ENCODE measurements around the gene CSF3R. TPM values are rescaled to one million over a fixed set of nuclear protein-coding genes. Genes with fewer than 3 reads are reported as not detected.

The CSF3R gene
- total RNA-seq, 2 donors from 2014 or later: 3.4 to 9.3 TPM

DNA sequence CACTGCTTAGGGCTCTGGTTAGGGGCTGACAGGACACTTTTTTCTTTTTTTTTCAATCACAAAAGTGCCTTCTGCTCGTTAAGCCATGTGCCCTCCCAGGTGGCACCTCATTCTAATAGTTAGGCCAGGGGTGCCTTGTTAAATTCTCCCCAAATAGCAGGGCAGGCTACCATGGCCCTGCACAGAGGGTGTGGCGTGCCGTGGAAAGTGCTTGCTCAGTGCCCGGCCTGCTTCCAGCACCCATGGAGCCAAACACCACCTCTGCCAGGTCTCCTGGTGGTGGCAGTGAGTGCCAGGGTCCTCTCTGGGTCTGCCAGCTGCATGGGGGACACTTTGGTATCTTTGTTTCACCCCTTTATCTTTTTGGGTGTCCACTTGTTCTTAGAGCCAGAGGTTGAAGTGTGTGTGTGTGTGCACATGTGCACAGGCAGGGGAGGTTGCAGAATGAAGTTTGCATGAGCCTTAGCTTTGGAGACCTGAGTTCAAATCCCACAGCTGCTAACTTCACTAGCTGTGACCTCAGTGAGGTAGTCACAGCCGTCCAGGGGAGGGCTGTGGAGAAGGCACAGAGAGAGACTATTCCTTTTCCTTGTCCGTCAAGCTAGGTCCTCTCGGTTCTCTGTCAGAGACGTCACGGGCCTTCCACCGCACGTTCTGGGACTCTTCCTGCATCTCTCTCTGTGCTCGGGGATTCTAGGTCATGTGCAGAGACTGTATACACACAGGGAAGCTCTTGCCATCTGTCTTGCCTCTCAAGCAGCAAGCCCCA, 39.9 kb upstream of the CSF3R start:
- no peak overlapping the region for H3K27ac ChIP-seq
- no peaks in the 10 kb centered on the region for H3K9me3 ChIP-seq
- no peaks in the 10 kb centered on the region for H3K27me3 ChIP-seq
- TF ChIP-seq, protein P1, sequence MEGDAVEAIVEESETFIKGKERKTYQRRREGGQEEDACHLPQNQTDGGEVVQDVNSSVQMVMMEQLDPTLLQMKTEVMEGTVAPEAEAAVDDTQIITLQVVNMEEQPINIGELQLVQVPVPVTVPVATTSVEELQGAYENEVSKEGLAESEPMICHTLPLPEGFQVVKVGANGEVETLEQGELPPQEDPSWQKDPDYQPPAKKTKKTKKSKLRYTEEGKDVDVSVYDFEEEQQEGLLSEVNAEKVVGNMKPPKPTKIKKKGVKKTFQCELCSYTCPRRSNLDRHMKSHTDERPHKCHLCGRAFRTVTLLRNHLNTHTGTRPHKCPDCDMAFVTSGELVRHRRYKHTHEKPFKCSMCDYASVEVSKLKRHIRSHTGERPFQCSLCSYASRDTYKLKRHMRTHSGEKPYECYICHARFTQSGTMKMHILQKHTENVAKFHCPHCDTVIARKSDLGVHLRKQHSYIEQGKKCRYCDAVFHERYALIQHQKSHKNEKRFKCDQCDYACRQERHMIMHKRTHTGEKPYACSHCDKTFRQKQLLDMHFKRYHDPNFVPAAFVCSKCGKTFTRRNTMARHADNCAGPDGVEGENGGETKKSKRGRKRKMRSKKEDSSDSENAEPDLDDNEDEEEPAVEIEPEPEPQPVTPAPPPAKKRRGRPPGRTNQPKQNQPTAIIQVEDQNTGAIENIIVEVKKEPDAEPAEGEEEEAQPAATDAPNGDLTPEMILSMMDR (IDR thresholded peaks at IDR 0.05): no peak
- H3K4me3 ChIP-seq: no peak overlapping the region
- H3K36me3 ChIP-seq: no peaks in the 10 kb centered on the region
- no peaks in the 10 kb centered on the region for H3K4me1 ChIP-seq
- DNase-seq (ENCODE audit: low spot score): no peak

DNA sequence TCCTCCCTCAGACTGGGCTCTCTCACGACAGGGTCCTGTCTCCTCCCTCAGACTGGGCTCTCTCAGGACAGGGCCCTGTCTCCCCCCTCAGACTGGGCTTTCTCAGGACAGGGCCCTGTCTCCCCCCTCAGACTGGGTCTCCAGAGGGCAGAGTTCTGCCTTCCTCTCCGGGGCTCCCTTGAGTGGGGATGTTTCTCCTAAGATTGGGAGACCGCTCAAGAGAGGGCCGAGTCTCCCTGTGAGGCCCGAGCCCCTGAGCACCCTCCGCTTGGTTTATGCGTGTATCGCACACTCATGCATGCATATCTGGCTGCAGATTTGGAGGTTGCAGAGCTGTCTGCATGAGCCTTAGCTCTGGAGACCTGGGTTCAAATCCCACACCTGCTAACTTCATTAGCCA, 39.3 kb upstream of the CSF3R start:
- DNase-seq (ENCODE audit: low spot score): no peak
- Histone ChIP-seq H3K27ac (no peak overlapping the region), H3K9me3 (no peaks in the 10 kb centered on the region), H3K4me1 (no peaks in the 10 kb centered on the region), H3K4me3 (no peak overlapping the region), H3K36me3 (no peaks in the 10 kb centered on the region), H3K27me3 (no peaks in the 10 kb centered on the region)
- TF ChIP-seq, protein P1 (IDR thresholded peaks at IDR 0.05): no peak

DNA sequence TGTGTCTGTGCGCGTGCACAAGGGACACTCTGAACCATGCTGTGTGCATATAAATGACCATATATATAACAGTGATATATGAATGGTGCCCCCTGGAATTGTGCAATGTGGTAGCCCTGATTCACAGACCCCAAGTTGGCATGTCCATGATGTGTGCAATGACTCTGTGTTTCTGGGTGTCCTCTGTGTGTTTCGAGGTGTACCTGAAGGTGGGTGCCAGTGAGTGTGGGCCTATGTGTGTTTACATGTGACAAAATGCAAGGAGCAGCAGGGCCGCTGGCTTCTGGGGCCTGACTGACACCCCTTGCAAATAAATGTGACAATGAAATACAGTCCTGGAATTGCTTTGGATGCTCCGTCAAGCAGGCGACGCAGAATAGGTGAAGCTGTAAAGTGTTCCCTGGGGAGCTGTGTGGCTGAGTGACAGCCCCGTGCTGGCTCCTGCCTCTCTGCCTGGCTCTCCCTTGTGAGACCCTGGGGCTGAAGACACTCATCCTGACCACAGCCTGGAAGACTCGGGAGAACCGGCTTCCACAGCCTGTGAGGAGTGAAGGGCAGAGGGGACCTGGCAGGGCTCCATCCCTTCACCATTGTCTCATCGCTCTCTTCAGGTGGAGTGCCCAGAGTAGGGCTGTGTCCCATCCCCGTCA, 38.2 kb upstream of the CSF3R start:
- H3K4me1 ChIP-seq: no peaks in the 10 kb centered on the region
- DNase-seq (ENCODE audit: low spot score): no peak

DNA sequence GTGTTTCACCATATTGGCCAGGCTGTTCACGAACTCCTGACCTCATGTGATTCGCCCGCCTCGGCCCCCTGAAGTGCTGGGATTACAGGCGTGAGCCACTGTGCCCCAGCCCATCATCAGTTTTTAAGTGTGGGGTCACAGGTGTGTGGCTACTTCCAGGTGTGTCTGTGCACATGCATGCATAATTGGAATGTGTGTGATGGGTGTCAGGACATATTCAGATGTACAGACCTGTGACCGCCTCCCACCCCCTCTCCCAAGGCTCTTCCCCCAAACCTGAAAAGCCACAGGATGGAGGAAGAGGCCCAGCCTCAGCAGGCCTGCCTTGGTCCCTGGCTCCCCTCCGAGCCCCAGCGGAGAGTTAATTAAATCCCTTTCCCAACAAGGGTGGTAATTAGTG, 37.3 kb upstream of the CSF3R start:
- no peaks in the 10 kb centered on the region for H3K9me3 ChIP-seq
- no peaks in the 10 kb centered on the region for H3K4me1 ChIP-seq
- no peaks in the 10 kb centered on the region for H3K36me3 ChIP-seq
- no peaks in the 10 kb centered on the region for H3K27me3 ChIP-seq
- DNase-seq (ENCODE audit: low spot score): no peak
- no peak overlapping the region for H3K4me3 ChIP-seq
- no peak overlapping the region for H3K27ac ChIP-seq
- TF ChIP-seq, protein P1 (IDR thresholded peaks at IDR 0.05): no peak

More for the DNA sequence above, 38.2 kb upstream of the CSF3R start:
- H3K27me3 ChIP-seq: no peaks in the 10 kb centered on the region
- no peaks in the 10 kb centered on the region for H3K36me3 ChIP-seq
- no peak overlapping the region for H3K27ac ChIP-seq
- no peak overlapping the region for H3K4me3 ChIP-seq
- no peaks in the 10 kb centered on the region for H3K9me3 ChIP-seq
- TF ChIP-seq, protein P1 (IDR thresholded peaks at IDR 0.05): no peak

DNA sequence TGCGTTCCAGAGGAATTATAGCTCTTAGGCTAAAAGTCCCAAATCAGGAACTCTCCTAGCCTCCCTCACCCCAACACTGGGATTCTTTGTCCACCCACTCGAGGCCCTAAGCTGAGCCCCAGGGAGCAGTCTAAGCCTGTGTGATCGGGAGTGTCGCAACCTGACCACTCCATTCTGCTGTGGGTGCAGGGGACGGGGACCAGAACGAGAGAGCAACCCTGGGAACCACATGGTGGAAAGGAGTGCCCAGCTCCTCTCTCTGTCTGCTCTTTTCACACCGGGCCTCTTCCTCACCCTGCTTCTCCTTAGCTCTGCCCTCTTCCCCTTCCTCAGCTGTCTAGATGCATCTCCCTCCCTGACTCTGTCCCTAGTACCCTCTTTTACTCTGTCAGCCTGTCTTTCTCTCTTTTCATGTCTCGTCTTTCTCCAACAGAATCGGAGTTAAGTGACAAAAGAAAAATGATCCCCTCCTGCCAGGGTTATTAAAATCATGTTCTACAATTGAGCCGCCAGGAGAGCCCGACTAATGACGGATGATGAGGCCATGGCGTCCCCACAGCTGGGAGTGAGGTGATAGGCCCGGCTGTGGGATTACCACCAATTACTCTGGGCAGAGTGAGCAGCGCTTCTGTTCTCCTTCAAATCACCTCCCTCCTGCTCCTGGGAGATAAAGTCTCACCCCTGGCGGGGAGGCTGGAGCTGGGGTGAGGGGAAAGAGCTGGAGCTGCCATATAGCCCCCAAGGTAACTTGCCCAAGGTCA, 34.5 kb upstream of the CSF3R start:
- H3K36me3 ChIP-seq: no peaks in the 10 kb centered on the region
- no peaks in the 10 kb centered on the region for H3K9me3 ChIP-seq
- DNase-seq (ENCODE audit: low spot score): no peak
- H3K4me1 ChIP-seq: no peaks in the 10 kb centered on the region
- no peaks in the 10 kb centered on the region for H3K27me3 ChIP-seq
- H3K4me3 ChIP-seq: no peak overlapping the region
- TF ChIP-seq, protein P1 (IDR thresholded peaks at IDR 0.05): no peak
- no peak overlapping the region for H3K27ac ChIP-seq

Measured in right atrium auricular region (tissue), 2 donors.